ENCODE data around the gene CCR8.
A peak's percentile ranks its signal among the peaks of the same experiment; 100 is the strongest.
"Not testable (repeated sequence)": the region's sequence is repeated elsewhere in the genome, so short reads cannot be mapped to it uniquely, and the experiment has no call there.

Gene CCR8

GRCh38 chr3:39317571-39318169 lies 11.8 kb upstream of the CCR8 start:
- no peak for DNase-seq

GRCh38 chr3:39318301-39318700 lies 11.2 kb upstream of the CCR8 start:
- no peak for DNase-seq

GRCh38 chr3:39319249-39319648 lies 10.3 kb upstream of the CCR8 start:
- DNase-seq, result no peak

DNA sequence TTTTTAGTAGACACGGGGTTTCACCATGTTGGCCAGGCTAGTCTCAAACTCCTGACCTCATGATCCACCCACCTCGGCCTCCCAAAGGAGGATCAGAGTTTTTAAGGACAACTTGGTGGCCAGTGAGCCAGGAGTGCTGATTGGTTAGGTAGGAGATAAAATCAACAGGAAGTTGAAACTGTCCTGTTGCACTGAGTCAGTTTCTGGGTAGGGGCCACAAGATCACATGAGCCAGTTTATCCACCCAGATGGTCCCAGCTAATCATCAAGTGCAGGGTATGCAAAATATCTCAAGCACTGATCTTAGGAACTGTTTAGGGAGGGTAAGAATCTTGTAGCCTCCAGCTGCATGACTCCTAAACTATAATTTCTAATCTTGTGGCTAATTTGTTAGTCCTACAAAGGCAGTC lies 7.9 kb upstream of the CCR8 start:
- not testable (repeated sequence) for DNase-seq

DNA sequence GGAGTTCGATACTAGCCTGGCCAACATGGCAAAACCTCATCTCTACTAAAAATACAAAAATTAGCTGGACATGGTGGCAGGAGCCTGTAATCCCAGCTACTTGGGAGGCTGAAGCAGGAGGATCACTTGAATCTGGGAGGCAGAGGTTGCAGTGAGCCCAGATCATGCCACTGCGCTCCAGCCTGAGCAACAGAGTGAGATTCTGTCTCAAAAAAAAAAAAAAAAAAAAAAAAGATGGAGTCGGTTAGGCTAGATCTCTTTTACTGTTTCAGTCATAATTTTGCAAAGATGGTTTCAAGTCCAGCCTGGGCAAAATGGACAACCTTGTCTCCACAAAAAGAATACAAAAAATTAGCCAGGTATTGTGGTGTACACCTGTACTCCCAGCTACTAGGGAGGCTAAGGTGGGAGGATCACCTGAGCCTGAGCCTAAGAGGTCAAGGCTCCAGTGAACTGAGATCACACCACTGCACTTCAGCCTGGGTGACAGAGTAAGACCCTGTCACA lies 7.2 kb upstream of the CCR8 start:
- not testable (repeated sequence) for DNase-seq

DNA sequence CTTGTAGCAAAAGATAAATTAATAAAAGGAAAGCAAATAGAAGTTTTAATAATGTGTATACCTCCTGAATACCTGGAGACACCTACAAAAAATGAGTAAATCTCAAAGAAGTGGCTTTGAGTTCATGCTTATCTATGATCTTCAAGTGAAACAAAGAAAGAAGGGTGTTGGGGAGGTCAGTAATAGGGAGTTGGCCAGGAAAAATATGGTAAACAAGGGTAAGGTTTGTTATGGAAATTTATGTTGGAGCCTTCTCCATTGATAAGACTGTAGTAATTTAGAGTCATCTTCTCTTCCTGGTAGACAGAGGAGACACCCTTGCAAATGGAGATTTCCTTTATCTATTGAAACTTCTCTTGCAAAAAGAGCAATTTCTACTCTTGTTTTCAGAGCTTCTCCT lies 6.6 kb upstream of the CCR8 start:
- DNase-seq, result no peak

- no peak for DNase-seq
These were observed 6.0 kb upstream of the CCR8 start for GRCh38 chr3:39323494-39323893.

- no peak for DNase-seq
These were observed 4.3 kb upstream of the CCR8 start for GRCh38 chr3:39325236-39325635.

- DNase-seq, result no peak
These were observed 2.3 kb upstream of the CCR8 start for GRCh38 chr3:39327053-39327745.

DNA sequence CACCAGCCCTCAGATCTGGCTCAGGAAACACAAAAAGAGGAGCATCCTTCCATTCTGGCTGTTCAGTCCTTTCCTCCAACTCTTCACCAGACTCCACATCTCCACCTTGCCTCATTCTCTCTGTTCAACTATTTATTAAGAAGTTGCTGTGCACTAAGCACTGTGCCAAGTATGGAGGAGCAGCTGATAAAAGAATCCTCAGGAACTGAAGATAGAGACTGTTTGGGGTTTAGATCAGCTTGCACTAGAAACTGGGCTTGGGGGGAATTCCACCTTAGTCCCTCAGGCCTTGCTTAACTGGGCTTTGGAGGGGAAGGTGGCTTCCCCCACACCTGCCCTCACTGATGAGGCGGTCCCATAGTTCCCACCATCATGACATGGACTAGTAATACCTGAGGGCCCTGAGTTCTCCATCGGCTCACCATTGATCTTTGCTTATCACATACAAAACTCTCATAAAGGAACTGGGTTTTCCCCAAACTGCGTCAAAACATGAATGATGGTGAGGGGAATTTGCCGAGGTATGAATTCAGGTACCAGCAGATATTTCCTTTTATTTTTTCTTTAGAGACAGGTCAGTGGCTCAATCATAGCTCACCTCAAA lies 1.7 kb upstream of the CCR8 start:
- peak; percentile 62 for DNase-seq

DNA sequence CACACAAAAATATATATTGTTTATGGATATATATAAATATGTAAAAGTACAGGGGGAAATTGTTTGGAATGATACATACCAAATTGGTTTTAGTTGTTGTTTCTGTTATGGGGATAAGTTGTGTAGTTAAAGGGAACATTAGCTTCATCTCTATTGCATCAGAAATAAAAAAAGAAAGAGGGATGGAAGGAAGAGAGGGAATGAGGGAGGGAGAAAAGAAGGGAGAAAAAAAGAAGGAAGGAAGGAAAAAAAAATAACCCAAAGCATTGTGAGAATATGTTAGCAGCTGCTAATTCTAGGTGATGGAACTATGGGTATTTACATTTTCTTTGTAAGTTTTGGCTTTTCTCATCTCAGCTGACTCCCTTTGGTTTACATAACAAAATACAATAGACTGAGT lies 1.3 kb downstream of the CCR8 start:
- DNase-seq, result no peak

- DNase-seq, result no peak
These were observed 3.0 kb downstream of the CCR8 start for GRCh38 chr3:39332525-39332924.

DNA sequence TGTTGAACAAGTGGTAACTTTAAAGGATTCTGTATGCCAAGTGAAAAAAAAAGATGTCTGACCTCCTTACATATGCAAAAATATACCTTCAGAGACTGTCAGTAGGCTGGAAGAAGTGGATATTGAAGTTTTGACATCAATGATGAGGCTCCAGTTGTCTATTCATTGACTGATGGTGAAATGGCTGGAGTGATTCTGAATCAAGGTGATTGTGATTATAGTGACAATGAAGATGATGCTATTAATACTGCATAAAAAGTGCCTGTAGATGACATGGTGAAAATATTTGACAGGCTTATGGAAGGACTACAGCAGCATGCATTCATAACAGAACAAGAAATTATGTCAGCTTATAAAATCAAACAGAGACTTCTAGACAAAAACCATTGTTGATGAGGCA lies 4.1 kb downstream of the CCR8 start:
- DNase-seq, result no peak

DNA sequence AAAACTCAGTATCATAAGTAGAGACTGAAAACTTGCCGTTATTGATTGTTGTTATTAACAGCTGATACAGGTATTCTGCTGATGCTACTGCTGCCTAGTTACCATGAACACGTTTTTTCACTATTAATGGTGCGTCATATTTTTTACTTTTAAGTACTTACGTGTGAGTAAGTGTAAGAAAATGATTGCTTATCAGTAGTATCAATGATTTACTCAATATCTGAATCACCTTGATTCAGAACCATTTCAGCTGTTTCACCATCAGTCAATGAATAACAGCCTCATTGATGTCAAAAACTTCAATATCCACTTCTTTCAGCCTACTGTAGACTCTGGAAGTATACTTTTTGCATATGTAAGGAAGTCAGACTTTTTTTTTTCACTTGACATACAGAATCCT lies 4.7 kb downstream of the CCR8 start:
- DNase-seq, result no peak

- no peak for DNase-seq
These were observed 8.7 kb downstream of the CCR8 start for GRCh38 chr3:39338201-39338600.

DNA sequence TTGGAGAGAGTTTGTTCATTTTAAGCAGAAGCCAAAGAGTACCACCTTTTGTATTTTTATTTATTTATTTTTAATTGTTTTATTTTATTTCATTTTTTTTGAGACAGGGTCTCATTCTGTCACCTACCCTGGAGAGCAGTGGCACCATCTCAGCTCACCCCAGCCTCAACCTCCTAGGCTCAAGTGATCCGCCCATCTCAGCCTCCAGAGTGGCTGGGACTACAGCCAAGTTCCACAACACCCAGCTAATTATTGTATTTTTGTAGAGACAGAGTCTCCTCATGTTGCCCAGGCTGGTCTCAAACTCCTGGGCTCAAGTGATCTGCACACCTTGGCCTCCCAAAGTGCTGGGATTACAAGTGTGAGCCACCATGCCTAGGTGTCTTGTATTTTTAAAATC lies 9.6 kb downstream of the CCR8 start:
- DNase-seq, result no peak

DNA sequence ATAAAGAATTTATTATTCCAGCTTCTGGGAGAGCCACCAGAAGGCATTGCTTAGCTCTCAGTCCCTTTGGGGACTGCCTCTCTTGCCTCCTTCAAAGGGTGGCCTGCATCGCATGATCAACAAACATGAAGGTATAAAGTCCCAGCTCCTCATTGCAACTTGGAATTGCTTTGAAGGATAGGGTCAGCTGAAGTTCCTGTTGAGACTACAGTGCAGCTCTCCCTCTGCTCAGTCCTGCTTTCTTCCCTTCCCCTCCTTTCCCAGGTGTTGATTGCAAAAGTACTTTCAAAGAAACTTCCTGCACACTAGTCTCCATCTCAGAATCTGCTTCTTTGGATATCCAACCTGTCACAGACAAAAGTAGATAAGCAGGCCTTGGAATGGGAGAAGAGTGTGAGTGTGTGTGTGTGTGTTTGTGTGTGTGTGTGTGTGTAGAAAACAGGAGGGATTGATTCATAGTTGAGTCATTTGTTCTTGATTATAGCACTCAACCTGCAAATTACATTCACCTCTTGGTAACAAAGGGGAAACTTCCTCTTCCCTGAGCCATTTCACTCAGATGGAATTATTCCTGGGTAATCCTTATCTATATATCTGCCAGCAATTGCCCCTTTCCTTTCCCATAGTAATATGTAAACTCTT lies 13.7 kb downstream of the CCR8 start:
- DNase-seq, result no peak

- no peak for DNase-seq
These were observed 14.3 kb downstream of the CCR8 start for GRCh38 chr3:39343760-39344159.

DNA sequence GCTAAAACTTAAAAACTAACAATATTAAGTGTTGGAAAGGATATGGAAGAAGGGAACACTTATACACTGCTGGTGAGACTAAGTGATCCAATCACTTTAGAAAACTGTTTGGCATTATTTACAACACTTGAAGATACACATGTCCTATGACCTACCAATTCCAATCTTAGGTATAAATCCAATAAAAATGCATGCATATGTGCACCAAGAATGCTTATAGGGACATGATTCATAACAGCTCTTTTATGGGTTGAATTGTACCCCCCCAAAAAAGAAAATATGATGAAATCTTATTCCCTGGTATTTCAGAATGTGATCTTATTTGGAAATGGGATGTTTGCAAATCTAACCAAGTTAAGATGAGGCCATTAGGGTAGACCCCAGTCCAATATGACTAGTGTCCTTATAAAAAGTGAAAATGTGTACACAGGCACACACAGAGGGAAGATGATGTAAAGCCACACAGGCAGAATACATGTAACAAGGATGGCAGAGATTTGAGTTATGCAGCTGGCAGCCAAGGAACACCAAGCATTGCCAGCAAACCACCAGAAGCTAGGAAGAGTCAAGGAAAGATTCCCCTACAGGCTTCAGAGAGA lies 15.3 kb downstream of the CCR8 start:
- no peak for DNase-seq

GRCh38 chr3:39346785-39347585 lies 17.5 kb downstream of the CCR8 start:
- no peak for DNase-seq

- DNase-seq, result no peak
These were observed 18.0 kb downstream of the CCR8 start for GRCh38 chr3:39347586-39347876.

DNA sequence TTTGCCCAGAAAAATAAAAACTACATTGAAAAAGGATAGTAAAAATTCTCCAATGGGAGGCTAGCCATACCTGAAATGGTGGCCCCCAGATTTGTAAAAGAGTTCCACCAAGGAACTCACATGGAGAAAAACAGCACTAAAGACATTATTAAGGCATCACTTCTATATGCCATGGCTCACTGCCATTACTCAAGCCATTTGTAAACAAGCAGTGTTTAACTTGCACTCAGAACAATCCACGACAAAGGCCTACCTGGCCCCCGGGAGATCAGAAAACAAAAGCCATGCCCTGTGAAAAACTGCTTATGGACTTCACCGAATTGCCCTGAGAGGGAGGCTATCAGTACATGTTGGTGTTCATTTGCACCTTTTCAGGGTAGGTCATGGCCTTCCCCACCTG lies 19.6 kb downstream of the CCR8 start:
- DNase-seq, result no peak

GRCh38 chr3:39350714-39351113 lies 21.2 kb downstream of the CCR8 start:
- DNase-seq, result no peak

All from CD4-positive, alpha-beta T cell treated with Interleukin-17A for 1 hour (primary cell).